Tibial nerve (tissue), 4 donors: ENCODE measurements around the gene HLCS.

Experiments used
- EP300 ChIP-seq, 2 donors: sonication (generic); formaldehyde crosslinking; IDR thresholded peaks; one replicate each; pipeline ENCODE4 v1.6.1; 2017; ENCODE audit warnings: antibody characterized with exemption in 2 of 2, mild to moderate bottlenecking in 1 of 2
- POLR2A ChIP-seq, 2 donors: fragments of 450-650 bp; IDR thresholded peaks; one replicate each; pipeline ENCODE4 v1.6.1; 2017; ENCODE audit warnings: antibody characterized with exemption in 2 of 2, mild to moderate bottlenecking in 2 of 2, moderate library complexity in 2 of 2
- TF ChIP-seq, protein P1 (sequence below), 5 experiments: fragments of 200-600 bp in 3 of 5; fragments of 450-650 bp in 2 of 5; sonication (generic) in 3 of 5; IDR thresholded peaks; one replicate each; pipeline ENCODE4 v1.5.1; 2016 to 2019; ENCODE audit warnings: antibody characterized with exemption in 5 of 5, mild to moderate bottlenecking in 3 of 5, moderate library complexity in 2 of 5

DNA sequence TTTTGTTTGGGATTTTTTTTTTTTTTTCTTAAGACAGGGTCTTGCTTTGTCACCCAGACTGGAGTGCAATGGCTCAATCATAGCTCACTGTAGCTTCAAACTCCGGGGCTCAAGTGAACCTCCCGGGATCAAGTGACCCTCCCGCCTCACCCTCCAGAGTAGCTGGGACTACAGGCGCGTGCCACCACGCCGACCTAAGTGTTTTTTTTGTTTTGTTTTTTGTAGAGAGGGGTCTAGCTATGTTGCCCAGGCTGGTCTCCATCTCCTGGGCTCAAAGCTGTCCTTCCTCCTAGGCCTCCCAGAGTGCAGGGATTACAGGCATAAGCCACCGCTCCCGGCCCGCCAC, 776 bp downstream of the HLCS start:
- TF ChIP-seq POLR2A (IDR thresholded peaks at IDR 0.05), result no peak
- no peak for TF ChIP-seq EP300 (IDR thresholded peaks at IDR 0.05)
- TF ChIP-seq, protein P1, sequence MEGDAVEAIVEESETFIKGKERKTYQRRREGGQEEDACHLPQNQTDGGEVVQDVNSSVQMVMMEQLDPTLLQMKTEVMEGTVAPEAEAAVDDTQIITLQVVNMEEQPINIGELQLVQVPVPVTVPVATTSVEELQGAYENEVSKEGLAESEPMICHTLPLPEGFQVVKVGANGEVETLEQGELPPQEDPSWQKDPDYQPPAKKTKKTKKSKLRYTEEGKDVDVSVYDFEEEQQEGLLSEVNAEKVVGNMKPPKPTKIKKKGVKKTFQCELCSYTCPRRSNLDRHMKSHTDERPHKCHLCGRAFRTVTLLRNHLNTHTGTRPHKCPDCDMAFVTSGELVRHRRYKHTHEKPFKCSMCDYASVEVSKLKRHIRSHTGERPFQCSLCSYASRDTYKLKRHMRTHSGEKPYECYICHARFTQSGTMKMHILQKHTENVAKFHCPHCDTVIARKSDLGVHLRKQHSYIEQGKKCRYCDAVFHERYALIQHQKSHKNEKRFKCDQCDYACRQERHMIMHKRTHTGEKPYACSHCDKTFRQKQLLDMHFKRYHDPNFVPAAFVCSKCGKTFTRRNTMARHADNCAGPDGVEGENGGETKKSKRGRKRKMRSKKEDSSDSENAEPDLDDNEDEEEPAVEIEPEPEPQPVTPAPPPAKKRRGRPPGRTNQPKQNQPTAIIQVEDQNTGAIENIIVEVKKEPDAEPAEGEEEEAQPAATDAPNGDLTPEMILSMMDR (IDR thresholded peaks at IDR 0.05), result no peak
